ENCODE data around the gene CCDC14.
"Not testable (repeated sequence)": the region's sequence is repeated elsewhere in the genome, so short reads cannot be mapped to it uniquely, and the experiment has no call there.

CCDC14 gene

DNA sequence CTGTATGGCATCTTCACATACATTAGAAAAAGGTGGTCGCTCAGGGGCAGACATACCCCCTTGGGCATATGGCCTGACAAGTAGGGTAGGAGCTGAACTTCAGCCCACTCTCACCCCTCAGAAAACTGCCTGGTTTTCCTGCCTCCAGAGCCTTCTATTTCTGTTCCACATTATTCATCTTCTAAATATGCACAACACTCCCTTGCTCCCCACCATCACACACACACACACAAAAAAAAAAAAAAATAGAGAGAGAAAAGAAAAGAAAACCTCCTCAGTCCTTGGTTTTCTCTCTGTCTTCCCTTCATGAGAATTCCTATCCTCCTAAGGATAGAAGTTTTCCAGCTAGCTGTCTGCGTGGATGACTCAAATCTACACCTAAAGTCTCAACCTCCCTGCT, 36.5 kb upstream of the CCDC14 start:
- no peaks in the 10 kb centered on the region for H3K9me3 ChIP-seq (ENCODE audit: insufficient read depth, low read depth, low read length)
- no peaks in the 10 kb centered on the region for H3F3A ChIP-seq (ENCODE audit: low read depth)
- H3K9ac ChIP-seq (ENCODE audit: low read depth, low read length, poor library complexity, severe bottlenecking), result no peak overlapping the region
- no peak overlapping the region for H3K4me2 ChIP-seq (ENCODE audit: low read depth, low read length, poor library complexity, severe bottlenecking)
- no peak overlapping the region for H3K4me3 ChIP-seq (ENCODE audit: low read length, poor library complexity, severe bottlenecking)
- H3K9me2 ChIP-seq (replicated peaks; ENCODE audit: low read depth, low read length), result no peaks in the 10 kb centered on the region
- H2AFZ ChIP-seq (ENCODE audit: low read length), result no peak overlapping the region
- peaks cover 5% of the 10 kb centered on the region for H3K27me3 ChIP-seq (ENCODE audit: insufficient read depth, low read length, poor library complexity, severe bottlenecking)
- no peak for TF ChIP-seq EZH2phosphoT487 (IDR thresholded peaks at IDR 0.05; ENCODE audit: borderline replicate concordance)
- TF ChIP-seq, protein P1, sequence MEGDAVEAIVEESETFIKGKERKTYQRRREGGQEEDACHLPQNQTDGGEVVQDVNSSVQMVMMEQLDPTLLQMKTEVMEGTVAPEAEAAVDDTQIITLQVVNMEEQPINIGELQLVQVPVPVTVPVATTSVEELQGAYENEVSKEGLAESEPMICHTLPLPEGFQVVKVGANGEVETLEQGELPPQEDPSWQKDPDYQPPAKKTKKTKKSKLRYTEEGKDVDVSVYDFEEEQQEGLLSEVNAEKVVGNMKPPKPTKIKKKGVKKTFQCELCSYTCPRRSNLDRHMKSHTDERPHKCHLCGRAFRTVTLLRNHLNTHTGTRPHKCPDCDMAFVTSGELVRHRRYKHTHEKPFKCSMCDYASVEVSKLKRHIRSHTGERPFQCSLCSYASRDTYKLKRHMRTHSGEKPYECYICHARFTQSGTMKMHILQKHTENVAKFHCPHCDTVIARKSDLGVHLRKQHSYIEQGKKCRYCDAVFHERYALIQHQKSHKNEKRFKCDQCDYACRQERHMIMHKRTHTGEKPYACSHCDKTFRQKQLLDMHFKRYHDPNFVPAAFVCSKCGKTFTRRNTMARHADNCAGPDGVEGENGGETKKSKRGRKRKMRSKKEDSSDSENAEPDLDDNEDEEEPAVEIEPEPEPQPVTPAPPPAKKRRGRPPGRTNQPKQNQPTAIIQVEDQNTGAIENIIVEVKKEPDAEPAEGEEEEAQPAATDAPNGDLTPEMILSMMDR (conservative IDR thresholded peaks at IDR 0.05; ENCODE audit: low read length), result no peak
- no peaks in the 10 kb centered on the region for H4K20me1 ChIP-seq (ENCODE audit: insufficient read depth, low read length, poor library complexity, severe bottlenecking)
- no peaks in the 10 kb centered on the region for H3K36me3 ChIP-seq (ENCODE audit: insufficient read depth, low read length)
- no peaks in the 10 kb centered on the region for H3K79me2 ChIP-seq (ENCODE audit: insufficient read depth, low read length)
- no peaks in the 10 kb centered on the region for H3K4me1 ChIP-seq (ENCODE audit: insufficient read depth, low read length, poor library complexity, severe bottlenecking)

DNA sequence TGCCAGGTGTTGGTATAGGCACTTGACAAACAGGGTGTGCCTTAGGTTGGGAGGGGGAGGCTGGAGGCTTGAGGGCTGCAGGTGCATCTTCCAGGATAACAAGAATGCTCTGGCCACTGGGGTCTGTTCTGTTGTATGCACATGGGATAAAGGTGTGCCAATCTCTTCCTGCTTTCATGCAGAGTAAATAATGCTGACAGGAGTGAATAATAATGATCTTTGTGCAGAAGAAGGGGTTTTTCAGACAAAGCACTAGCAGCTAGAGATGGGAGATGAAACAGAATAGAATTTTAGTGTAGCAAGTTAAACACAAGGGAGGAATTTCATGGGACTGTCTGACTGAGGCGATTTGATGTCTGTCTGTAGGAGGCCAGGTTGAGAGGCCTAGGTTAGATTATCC, 32.8 kb upstream of the CCDC14 start:
- H3K4me2 ChIP-seq (ENCODE audit: low read depth, low read length, poor library complexity, severe bottlenecking), result no peak overlapping the region
- no peaks in the 10 kb centered on the region for H3K4me1 ChIP-seq (ENCODE audit: insufficient read depth, low read length, poor library complexity, severe bottlenecking)
- H3K79me2 ChIP-seq (ENCODE audit: insufficient read depth, low read length), result no peaks in the 10 kb centered on the region
- TF ChIP-seq EZH2phosphoT487 (IDR thresholded peaks at IDR 0.05; ENCODE audit: borderline replicate concordance), result no peak
- TF ChIP-seq, protein P1 (conservative IDR thresholded peaks at IDR 0.05; ENCODE audit: low read length), result no peak
- H3K4me3 ChIP-seq (ENCODE audit: low read length, poor library complexity, severe bottlenecking), result no peak overlapping the region
- no peak overlapping the region for H2AFZ ChIP-seq (ENCODE audit: low read length)
- H3K9me3 ChIP-seq (ENCODE audit: insufficient read depth, low read depth, low read length), result no peaks in the 10 kb centered on the region
- no peaks in the 10 kb centered on the region for H3F3A ChIP-seq (ENCODE audit: low read depth)
- H3K9ac ChIP-seq (ENCODE audit: low read depth, low read length, poor library complexity, severe bottlenecking), result no peak overlapping the region
- H3K36me3 ChIP-seq (ENCODE audit: insufficient read depth, low read length), result no peaks in the 10 kb centered on the region
- no peaks in the 10 kb centered on the region for H3K27me3 ChIP-seq (ENCODE audit: insufficient read depth, low read length, poor library complexity, severe bottlenecking)
- H3K9me2 ChIP-seq (replicated peaks; ENCODE audit: low read depth, low read length), result no peaks in the 10 kb centered on the region
- H4K20me1 ChIP-seq (ENCODE audit: insufficient read depth, low read length, poor library complexity, severe bottlenecking), result no peaks in the 10 kb centered on the region

GRCh38 chr3:123991730-123992588, 30.9 kb upstream of the CCDC14 start, which contains the start of gene ROPN1:
ROPN1 (minus strand) TSS chr3:123992124; CDS start chr3:123980481, 11,643 bp downstream.
- H2AFZ ChIP-seq (ENCODE audit: low read length); H3K27me3 ChIP-seq (ENCODE audit: insufficient read depth, low read length, poor library complexity, severe bottlenecking); H3K4me3 ChIP-seq (ENCODE audit: low read length, poor library complexity, severe bottlenecking); H3K9ac ChIP-seq (ENCODE audit: low read depth, low read length, poor library complexity, severe bottlenecking); H3K9me2 ChIP-seq (replicated peaks; ENCODE audit: low read depth, low read length); H3F3A ChIP-seq (ENCODE audit: low read depth); H3K36me3 ChIP-seq (ENCODE audit: insufficient read depth, low read length); H3K9me3 ChIP-seq (ENCODE audit: insufficient read depth, low read depth, low read length); H3K4me2 ChIP-seq (ENCODE audit: low read depth, low read length, poor library complexity, severe bottlenecking); H3K4me1 ChIP-seq (ENCODE audit: insufficient read depth, low read length, poor library complexity, severe bottlenecking); H3K79me2 ChIP-seq (ENCODE audit: insufficient read depth, low read length); H4K20me1 ChIP-seq (ENCODE audit: insufficient read depth, low read length, poor library complexity, severe bottlenecking): not testable (repeated sequence)

DNA sequence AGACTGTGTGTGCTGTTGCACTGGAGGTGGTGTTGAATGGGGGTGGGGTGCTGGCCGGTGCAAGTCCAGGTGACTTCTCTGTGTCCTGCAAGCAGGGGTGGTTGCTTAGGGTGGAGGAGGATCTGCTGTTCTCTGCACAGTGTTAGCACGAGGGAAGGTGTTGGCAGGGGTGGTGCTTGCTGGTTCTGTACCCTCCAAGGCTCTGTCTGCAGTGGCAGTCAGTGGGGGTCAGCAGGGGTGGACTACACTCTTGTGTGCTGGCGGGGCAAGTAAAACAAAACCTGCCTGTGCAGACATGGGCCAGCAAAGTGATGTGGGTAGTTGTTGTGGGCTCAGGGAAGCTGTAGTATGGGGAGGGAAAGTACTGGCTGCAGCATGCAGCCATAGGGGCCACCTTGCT, 25.4 kb upstream of the CCDC14 start:
- H3K27me3 ChIP-seq (ENCODE audit: insufficient read depth, low read length, poor library complexity, severe bottlenecking), result no peaks in the 10 kb centered on the region
- H3F3A ChIP-seq (ENCODE audit: low read depth), result no peaks in the 10 kb centered on the region
- no peaks in the 10 kb centered on the region for H3K9me2 ChIP-seq (replicated peaks; ENCODE audit: low read depth, low read length)
- no peak overlapping the region for H3K4me3 ChIP-seq (ENCODE audit: low read length, poor library complexity, severe bottlenecking)
- no peaks in the 10 kb centered on the region for H3K79me2 ChIP-seq (ENCODE audit: insufficient read depth, low read length)
- no peaks in the 10 kb centered on the region for H3K9me3 ChIP-seq (ENCODE audit: insufficient read depth, low read depth, low read length)
- no peak overlapping the region for H3K4me2 ChIP-seq (ENCODE audit: low read depth, low read length, poor library complexity, severe bottlenecking)
- H4K20me1 ChIP-seq (ENCODE audit: insufficient read depth, low read length, poor library complexity, severe bottlenecking), result no peaks in the 10 kb centered on the region
- H2AFZ ChIP-seq (ENCODE audit: low read length), result no peak overlapping the region
- H3K4me1 ChIP-seq (ENCODE audit: insufficient read depth, low read length, poor library complexity, severe bottlenecking), result no peaks in the 10 kb centered on the region
- no peak for TF ChIP-seq EZH2phosphoT487 (IDR thresholded peaks at IDR 0.05; ENCODE audit: borderline replicate concordance)
- TF ChIP-seq, protein P1 (conservative IDR thresholded peaks at IDR 0.05; ENCODE audit: low read length), result no peak
- H3K36me3 ChIP-seq (ENCODE audit: insufficient read depth, low read length), result no peaks in the 10 kb centered on the region
- H3K9ac ChIP-seq (ENCODE audit: low read depth, low read length, poor library complexity, severe bottlenecking), result no peak overlapping the region
